Muscle of leg (tissue), 11 donors: ENCODE measurements around the gene LHPP. TPM values are rescaled to one million over a fixed set of nuclear protein-coding genes. Genes with fewer than 3 reads are reported as not detected.

ENCODE experiments used
- DNase-seq: peaks from one replicate; pipeline ENCODE4 v3.0.0; 2013
- H3K27ac ChIP-seq: one replicate; pipeline ENCODE4 v1.5.1; 2013; ENCODE audit warnings: mild to moderate bottlenecking, low read length, control low read depth
- H3K27me3 ChIP-seq: one replicate; pipeline ENCODE4 v1.6.1; 2013; ENCODE audit warnings: low read length; ENCODE audit not compliant: control insufficient read depth, insufficient read depth
- H3K36me3 ChIP-seq: one replicate; pipeline ENCODE4 v1.6.1; 2013; ENCODE audit warnings: low read length; ENCODE audit not compliant: control insufficient read depth, insufficient read depth
- H3K4me1 ChIP-seq: one replicate; pipeline ENCODE4 v1.6.1; 2013; ENCODE audit warnings: low read length; ENCODE audit not compliant: control insufficient read depth, insufficient read depth
- H3K4me3 ChIP-seq: one replicate; pipeline ENCODE4 v1.5.1; 2013; ENCODE audit warnings: low read length, control low read depth
- H3K9me3 ChIP-seq: replicated peaks from 2 replicates; pipeline ENCODE4 v1.6.1; 2013; ENCODE audit warnings: low read depth, low read length; ENCODE audit not compliant: control insufficient read depth
- WGBS: methylation state at CpG from one replicate; pipeline ENCODE4 v1.1.5; 2013; ENCODE audit warnings: missing lambda C conversion rate; ENCODE audit not compliant: insufficient coverage; 5-methylcytosine and 5-hydroxymethylcytosine counted together
- polyA plus RNA-seq, 8 donors: library from polyadenylated mRNA; unstranded; fragments of 120-200 nt; gene quantifications; one replicate each; pipeline versions ENCODE4 v1.2.1 to v1.2.3, GENCODE V29; 2013; ENCODE audit warnings: inconsistent platforms in 1 of 8, low replicate concordance in 1 of 8; ENCODE audit not compliant: insufficient read length in 8 of 8, insufficient read depth in 1 of 8
- total RNA-seq: library from RNA; stranded (reverse); fragments of 120-200 nt; gene quantifications from one replicate; pipeline ENCODE4 v1.2.4, GENCODE V29; 2013

The LHPP gene
- total and polyA plus RNA-seq, 9 donors: 2.9 to 9.9 (median 8.0) TPM

DNA sequence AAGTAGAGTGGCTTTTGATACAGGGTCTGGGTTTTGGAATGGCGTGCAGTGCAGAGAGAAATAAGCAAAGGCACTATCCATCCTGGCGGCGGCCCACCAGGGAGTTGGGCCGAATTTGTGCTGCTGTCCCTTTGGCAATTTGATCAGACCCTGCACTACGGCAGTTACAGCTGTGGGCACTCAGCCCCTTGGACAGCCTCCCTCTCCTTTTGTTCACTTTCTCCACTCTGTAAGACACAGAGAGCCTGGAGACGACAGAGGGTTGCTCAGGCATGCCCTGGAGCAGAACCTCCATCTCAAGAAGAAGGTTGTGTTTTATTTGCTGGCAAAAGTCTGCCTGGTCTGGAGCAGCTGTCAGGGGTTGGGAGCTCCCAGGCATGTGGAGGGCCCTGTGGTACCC is 55.8 kb downstream of the LHPP start:
- H3K4me3 ChIP-seq: no peak overlapping the region
- DNase-seq: no peak
- no peaks in the 10 kb centered on the region for H3K36me3 ChIP-seq

DNA sequence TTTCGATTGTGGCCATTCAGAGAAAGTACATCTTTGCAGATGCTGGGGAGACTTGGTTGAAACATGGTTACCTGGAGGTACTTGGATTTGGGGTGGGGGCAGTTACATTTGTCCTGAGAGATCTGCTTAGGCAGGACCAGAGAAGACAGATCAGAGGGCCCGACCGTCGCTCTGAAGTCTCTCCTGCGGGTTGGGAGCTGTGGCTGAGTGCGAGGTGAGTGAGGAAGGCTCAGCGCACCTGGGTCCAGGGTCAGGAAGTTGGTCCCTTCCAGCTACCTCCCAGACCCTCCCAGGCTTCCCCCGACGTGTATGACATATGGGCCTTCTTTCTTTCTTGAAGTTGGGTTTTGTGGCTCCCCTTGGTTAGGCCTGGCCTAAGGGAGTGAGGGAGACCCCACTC is 56.3 kb downstream of the LHPP start:
- WGBS: 100% methylated on average over 1 of the region's 9 CpGs
- Histone ChIP-seq H3K9me3 (no peaks in the 10 kb centered on the region), H3K27me3 (no peaks in the 10 kb centered on the region), H3K4me3 (no peak overlapping the region), H3K36me3 (no peaks in the 10 kb centered on the region), H3K4me1 (peaks cover 17% of the 10 kb centered on the region), H3K27ac (no peak overlapping the region)
- DNase-seq: no peak

More for the DNA sequence above, 55.8 kb downstream of the LHPP start:
- Histone ChIP-seq H3K4me1 (peaks cover 12% of the 10 kb centered on the region), H3K27me3 (no peaks in the 10 kb centered on the region), H3K9me3 (no peaks in the 10 kb centered on the region), H3K27ac (no peak overlapping the region)
- WGBS: 73% methylated on average over 5 of the region's 6 CpGs

DNA sequence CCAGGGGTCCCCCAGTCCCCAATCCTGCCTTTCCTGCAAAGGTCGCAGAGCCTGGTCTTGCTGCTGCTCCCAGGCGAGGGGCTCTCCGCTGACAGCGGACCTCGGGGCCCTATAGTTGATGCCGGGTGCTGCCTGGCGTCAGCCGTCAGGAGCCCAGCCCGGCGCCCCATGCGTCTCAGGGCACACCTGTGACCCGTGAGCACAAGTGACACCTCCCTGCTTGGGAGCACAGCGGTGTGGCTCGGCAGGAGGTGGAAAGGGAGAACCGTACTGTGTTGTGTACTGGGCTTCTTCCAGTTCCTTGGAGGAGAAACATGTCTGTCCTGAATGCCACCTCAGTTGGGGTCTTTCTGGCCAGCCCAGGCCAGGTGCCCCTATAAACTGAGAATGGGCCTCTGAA is 56.7 kb downstream of the LHPP start:
- H3K9me3 ChIP-seq: no peaks in the 10 kb centered on the region
- H3K27me3 ChIP-seq: no peaks in the 10 kb centered on the region
- DNase-seq: no peak
- H3K36me3 ChIP-seq: no peaks in the 10 kb centered on the region
- 91% methylated on average over 15 of the region's 15 CpGs for WGBS
- H3K4me3 ChIP-seq: no peak overlapping the region
- peaks cover 18% of the 10 kb centered on the region for H3K4me1 ChIP-seq
- H3K27ac ChIP-seq: no peak overlapping the region

DNA sequence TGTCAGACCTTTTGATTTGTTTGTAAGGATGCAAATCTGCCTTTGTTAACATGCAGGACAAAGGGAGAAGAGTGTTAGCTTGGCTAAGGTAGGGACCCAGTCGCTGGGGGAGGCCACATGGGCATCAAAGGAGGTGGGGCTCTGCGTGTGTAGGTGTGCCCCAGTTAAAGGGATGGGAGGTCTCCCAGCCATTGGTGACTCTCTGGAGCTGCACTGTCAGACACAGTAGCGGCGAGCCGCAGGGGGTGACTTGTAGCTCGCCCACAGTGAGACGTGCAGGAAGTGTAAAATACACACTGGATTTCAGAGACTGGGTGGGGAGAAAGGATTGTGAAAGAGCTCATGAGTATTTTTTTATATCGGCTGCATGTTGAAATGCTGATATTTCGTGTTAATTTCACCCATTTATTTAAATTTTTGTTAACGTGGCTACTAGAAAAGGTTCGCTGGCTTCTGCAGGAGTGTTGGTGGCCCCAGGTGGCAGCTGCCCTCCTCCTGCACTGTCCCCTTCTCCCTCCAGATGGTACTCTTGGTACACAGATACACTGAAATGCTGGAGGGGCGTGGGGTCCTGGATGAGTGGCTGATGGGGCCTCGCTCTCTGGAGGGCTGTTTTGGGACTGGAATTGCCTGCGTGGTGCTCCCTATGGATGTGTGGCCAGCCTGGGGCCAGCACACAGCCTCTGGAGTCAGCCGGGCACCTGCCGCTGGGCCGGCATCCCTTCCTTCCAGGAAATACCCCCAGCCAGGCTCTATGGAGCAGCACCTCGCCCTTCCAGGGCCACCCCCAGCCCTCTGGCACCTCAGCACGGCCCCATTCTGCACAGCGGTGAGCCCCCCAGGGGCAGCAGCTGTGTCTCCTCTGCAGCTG is 59.2 kb downstream of the LHPP start:
- Histone ChIP-seq H3K27ac (no peak overlapping the region), H3K36me3 (no peaks in the 10 kb centered on the region), H3K4me3 (no peak overlapping the region), H3K9me3 (no peaks in the 10 kb centered on the region), H3K27me3 (no peaks in the 10 kb centered on the region), H3K4me1 (peaks cover 22% of the 10 kb centered on the region)
- DNase-seq: no peak
- 64% methylated on average over 13 of the region's 20 CpGs for WGBS

DNA sequence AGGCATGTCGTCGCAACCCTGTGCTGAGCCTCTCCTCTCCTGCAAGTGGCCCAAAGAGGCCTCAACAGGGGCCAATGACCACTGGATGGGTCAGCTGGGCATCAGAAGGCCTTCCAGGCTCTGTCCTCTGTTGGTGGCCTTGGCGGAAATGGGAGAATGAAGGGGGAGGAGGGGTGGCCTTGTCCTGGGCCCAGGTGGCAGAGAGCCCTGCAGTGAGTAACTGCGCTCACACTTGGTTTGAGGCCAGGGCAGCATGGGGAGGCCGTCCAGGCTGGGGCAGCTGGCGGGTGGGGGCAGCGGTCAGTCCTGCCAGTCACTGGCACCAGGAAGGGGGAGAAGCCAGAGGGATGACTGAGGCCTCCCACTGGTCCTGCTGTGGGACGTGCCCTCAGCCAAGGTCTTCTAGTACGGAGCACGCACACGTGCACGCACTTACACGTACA is 59.8 kb downstream of the LHPP start:
- Histone ChIP-seq H3K27me3 (no peaks in the 10 kb centered on the region), H3K4me1 (peaks cover 22% of the 10 kb centered on the region), H3K36me3 (no peaks in the 10 kb centered on the region), H3K9me3 (no peaks in the 10 kb centered on the region), H3K4me3 (no peak overlapping the region), H3K27ac (no peak overlapping the region)
- DNase-seq: no peak
- WGBS: 75% methylated on average over 7 of the region's 13 CpGs

DNA sequence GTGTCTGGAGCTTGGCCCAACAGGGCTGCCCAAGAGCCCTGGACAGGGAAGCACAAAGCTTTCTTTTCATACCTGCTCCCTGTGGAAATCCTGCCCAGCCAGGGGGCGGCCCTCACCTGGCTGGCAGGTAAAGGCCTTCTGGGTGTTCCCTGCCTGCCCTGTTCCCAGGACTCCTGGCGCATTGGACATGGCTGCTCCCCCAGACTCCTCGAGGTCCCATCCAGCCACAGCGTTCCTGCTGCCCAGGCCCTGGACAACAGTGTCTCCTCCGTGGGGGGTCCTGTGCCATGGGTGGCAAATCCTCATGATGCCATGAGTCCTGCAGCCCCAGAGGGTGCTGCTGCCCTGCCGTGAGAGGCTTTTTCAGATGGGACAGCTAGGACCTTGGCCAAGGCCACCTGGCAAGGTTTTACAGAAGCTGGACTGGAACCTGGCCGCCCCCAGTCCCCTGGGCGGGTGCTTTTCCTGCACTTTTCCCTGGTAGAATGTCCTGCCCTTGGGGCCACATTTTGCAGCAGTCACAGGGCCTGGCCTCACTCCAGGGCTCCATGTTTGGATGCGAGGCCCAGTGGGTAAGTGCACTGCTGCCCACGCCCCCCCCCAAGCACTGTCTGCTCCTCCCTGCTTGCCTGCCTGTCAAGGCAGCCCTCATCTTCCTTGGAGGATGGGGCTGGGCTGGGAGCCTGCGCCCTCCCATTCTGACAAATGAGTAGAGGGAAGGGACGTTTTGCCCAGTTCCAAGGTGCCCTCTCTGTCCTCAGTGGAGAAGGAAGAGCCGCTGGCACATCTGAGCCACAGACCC is 60.7 kb downstream of the LHPP start:
- H3K27ac ChIP-seq: no peak overlapping the region

DNA sequence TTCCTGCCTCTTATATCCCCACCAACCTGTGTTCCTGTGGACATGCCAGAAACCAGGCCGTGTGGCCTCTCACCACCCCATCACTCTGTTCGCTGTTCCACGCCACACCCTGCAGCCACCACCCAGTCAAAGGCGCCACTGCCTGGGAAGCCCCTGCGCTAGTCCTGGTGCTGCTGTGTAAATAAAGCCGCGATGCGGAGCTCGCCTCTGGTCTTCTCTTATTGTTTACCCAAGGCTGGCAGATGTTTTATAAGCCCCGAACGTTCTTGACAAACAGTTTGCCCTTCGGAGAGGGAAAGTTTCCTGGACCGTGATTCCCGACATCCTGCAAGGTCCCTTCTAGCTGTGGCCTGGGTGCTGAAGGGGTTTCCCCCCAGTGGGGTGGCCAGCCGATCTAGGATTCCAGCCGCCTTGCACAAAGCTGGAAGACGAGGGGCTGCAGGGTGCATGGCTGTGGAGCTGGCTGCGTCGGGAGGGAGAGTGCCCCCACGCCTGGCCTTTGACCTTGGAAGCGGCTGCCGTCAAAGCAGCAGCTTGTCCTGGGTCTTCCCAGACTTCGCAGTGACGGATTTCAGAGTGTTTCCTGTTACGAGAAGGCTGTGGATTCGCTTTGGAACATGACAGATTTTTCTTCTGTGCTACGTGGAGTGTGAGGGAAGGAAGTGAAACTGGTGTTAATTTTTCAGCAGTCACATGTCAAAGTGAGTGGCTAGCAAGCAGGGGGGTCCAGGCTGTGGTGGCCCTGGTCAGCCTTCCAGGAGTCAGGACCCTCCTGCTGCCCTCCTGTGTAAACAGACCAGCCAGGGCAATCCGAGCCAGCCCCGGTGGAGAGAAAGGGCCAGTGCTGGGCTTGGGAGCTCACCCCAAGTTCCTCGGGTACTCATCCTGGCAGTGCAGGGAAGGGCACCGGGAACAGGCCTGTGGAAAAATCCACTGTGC is 61.6 kb downstream of the LHPP start:
- Histone ChIP-seq H3K9me3 (no peaks in the 10 kb centered on the region), H3K27ac (peak overlapping the region; percentile 31), H3K4me1 (peaks cover 22% of the 10 kb centered on the region), H3K36me3 (no peaks in the 10 kb centered on the region), H3K27me3 (no peaks in the 10 kb centered on the region), H3K4me3 (no peak overlapping the region)
- DNase-seq: peak; percentile 76
- WGBS: 40% methylated on average over 29 of the region's 31 CpGs

More for the DNA sequence above, 60.7 kb downstream of the LHPP start:
- no peak for DNase-seq
- H3K4me1 ChIP-seq: peaks cover 22% of the 10 kb centered on the region
- 79% methylated on average over 9 of the region's 13 CpGs for WGBS
- no peaks in the 10 kb centered on the region for H3K27me3 ChIP-seq
- H3K9me3 ChIP-seq: no peaks in the 10 kb centered on the region
- no peaks in the 10 kb centered on the region for H3K36me3 ChIP-seq
- H3K4me3 ChIP-seq: no peak overlapping the region

DNA sequence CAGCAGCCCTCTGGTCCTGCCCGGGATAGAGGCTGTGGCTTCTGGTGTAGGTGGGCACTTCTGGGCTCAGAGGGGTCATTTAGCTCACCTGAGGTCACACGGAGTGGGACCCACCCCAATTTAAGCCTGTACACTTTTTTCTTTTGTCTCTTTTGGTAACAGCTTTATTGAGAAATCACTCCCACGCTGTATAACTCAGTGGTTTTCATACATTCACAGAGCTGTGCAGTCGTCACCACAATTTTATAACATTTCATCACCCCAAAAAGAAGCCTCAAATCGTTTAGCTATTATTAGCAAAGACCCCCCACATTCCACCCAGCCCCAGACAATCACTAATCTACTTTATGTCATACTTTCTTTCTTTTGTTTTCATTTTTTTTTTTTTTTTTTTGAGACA is 62.3 kb downstream of the LHPP start:
- Histone ChIP-seq H3K9me3 (no peaks in the 10 kb centered on the region), H3K27me3 (no peaks in the 10 kb centered on the region), H3K36me3 (no peaks in the 10 kb centered on the region), H3K27ac (no peak overlapping the region), H3K4me1 (peaks cover 22% of the 10 kb centered on the region), H3K4me3 (no peak overlapping the region)
- DNase-seq: no peak
- WGBS: 64% methylated on average over 4 of the region's 5 CpGs

DNA sequence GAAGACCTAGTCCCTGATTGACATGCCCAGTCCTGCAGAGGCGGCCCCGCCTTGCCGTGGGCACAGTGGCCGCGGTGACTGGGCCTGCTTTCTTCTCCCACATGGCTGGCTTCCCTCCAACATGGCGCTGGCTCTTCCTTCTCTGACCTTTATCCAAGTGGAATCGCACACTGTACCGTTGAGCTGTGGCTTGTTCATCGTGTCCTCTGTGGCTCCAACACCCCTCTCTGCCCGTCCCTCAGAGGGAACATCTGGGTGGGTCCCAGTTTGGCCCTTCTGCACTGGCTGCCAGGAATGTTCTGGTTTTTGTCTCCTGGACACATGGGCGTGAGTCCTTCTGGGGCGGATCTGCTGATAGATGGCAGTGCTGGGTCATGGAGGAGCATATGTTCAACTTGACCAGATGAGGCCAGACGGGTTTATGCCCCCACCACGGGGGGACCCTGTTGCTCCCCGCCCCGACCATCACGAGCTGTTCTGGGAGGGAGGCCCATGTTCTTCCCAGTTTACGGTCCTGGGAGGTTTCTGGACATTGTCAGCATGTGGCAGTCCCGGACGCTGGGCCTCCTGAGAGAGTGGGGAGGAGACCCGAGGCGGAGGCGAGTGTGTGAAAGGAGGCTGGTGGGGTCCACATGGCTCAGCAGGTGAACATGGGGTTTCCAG is 63.5 kb downstream of the LHPP start:
- Histone ChIP-seq H3K4me1 (peaks cover 26% of the 10 kb centered on the region), H3K4me3 (no peak overlapping the region), H3K9me3 (no peaks in the 10 kb centered on the region), H3K27me3 (no peaks in the 10 kb centered on the region), H3K36me3 (no peaks in the 10 kb centered on the region), H3K27ac (no peak overlapping the region)
- WGBS: 58% methylated on average over 22 of the region's 23 CpGs
- no peak for DNase-seq
